CD4-positive, alpha-beta T cell treated with Interferon alpha-2 for 1 hour (primary cell): Measurements from ENCODE around the gene CLRN1.
"Not testable (repeated sequence)": the region's sequence is repeated elsewhere in the genome, so short reads cannot be mapped to it uniquely, and the experiment has no call there.

Experiments
- DNase-seq, 2 donors: peaks; one replicate each; pipeline ENCODE4 v3.0.0-alpha.2; 2020 to 2022

Gene CLRN1, protein sequence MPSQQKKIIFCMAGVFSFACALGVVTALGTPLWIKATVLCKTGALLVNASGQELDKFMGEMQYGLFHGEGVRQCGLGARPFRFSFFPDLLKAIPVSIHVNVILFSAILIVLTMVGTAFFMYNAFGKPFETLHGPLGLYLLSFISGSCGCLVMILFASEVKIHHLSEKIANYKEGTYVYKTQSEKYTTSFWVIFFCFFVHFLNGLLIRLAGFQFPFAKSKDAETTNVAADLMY

DNA sequence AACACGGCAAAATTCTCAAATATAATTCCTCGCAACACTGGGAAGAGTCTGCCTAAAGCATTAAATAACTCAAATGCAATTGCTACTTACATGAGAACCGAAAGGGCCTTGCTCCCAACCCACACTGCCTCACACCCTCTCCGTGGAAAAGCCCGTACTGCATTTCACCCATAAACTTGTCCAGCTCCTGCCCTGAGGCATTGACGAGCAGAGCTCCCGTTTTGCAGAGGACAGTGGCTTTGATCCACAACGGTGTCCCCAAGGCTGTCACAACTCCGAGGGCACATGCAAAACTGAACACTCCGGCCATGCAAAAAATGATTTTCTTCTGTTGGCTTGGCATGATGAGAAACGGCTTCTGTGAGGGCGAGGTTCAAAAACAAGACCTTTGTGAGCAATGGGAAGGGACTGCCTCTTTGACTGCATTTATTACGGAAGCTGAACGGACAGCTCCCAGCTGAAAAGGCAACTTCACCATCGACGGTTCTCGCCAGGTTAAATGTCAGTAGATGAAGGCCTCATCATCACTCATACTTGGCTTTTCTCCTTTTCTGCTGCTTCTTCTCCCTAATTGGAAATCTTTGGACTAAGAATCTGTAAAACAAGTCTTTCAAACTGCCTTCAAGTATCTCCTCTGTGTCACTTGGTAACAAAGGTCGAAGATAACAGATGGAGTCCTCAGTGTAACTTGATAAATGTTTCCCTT lies at the start of gene CLRN1:
TSS of gene CLRN1 (minus strand) at position 362 of the 706 bp plus-strand sequence. CDS start at position 343, 19 bp downstream.
- DNase-seq: no peak

DNA sequence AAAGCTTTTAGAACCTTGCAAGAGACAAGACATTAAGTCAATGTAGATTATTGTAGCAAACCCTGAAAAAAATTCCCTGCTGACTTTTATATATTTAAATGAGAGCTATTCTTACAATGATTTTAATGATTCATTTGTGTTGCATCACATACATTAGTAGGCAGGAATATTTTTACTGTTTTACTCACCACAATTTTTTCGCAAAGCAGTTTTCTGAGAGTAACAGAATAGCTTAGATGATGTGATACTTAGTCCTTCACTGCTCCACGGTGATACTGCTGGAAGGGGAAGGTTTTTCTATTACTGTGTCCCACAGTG lies 43.9 kb upstream of the CLRN1 start:
- no peak for DNase-seq

DNA sequence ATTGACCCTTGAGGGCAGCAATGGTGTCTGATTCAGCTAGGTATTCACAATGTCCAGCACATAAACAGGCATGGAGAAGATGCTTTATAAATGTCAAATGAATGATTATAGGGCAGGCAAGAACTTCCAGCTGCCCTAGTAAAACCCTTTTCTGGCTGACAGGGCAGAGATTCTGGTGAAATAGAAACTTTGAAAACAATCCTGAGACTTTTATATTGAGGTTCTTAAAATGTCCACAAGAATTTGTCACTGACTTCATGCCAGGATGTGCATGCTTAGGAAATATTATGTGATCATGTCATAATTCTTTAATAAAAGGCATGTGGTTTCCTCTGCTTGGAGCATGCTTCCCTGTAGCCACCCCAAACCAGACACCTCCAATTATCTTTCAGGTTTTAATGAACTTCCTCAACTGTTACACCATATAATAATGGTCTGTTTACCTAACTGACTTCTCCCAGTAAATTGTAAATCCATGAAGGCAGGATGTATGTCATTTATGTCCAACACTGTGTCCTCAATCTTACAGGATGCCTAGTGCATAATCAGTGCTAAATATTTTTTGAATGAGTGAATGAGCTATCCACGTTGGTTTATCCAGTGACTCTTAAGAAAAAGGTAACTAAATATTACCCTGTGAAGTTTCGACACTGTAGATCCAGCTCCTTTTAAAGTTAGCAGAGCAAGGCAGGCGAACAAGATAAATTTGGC lies 43.4 kb upstream of the CLRN1 start:
- DNase-seq: no peak

DNA sequence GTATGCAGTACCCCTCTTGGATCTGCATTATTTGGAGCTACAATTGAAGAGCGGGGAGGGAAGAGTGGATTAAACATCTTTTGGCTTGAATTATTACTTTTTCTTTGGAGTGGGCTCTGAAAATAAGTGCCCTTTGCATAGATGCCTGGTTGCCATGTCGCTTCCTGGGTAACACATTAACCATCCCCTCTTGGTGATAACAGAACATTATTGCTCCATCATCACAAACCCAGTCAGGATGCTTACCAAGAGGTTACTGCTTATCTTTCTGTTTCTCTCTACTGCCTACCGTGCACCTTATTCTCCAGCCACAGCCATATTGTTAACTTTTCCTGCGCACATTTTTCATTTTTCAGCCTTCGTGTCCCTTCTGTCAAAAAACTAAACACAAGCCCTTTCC lies 42.7 kb upstream of the CLRN1 start:
- DNase-seq: no peak

DNA sequence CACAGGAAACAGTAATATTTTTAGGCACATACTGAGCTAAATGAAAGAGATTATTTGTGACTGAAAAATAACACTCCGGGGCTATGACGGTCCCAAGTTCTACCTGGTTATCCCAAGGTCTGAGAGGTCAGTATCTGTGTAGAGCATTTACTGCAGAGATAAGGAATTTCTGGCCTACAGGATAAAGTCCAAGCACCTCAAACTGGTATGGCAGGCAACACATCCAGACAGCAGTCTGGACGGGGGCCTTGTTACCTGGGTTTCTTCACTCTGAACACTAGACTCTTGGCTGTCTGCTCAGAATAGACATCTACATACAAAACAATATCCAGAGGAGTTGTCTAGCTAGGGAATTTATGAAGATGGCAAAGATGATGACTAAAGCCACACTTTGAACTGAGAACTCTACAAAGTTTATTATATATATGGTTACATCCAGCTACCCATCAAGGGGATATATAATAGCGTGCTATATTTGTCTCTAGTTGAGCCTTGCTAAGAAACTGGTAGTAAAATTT lies 42.0 kb upstream of the CLRN1 start:
- DNase-seq: no peak

DNA sequence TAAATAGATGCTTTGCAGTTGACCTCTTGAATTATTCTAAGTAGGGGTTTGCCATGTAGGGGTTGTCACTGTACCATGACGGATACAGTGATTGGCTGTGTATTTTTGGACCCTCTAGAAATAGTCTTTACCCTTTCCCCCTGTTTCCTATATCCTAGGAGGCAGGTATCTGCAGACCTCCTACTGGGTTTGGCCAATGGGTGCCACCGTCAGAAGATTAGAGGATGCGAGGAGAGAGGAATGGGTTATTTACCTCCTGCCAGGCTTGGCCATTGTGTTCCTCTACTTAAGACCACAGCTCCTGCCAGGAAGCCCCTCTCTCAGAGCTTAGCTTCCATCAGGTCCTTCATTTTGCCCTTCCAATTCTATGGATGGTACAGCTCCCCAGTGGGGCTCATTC lies 40.2 kb upstream of the CLRN1 start:
- no peak for DNase-seq

DNA sequence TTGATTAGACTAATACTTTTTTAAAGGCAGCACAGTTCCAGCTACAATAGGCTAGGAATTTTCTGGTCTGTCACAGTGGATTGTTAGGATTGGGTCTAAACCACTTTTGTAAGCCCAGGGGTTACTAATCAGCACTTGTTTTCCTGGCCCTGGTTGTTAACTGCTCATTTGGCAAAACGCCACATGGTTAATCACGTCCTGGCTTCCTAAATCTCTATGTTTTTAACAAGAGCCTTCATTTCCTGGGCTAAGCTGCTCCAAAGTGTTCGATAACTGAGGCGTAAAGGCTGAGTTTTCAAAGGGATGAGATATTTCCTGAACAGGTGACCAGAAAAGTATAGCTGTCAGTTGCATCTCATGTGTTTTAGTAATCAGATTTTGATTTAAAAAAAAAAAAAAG lies 38.9 kb upstream of the CLRN1 start:
- no peak for DNase-seq

DNA sequence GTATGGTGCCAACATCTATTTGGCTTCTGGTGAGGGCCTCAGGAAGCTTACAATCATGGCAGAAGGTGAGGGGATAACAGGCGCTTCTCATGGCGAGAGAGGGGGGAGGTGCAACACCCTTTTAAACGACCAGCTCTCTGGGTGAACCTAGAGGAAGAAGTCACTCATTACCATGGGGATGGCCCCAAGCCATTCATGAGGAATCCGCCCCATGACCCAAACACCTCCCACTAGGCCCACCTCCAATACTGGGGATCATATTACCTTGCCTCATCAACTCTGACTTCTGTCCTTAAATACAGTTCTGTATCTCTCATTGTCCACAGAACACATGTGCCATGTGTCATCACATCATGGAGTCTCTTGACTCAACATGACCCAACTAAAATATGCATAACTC lies 37.5 kb upstream of the CLRN1 start:
- no peak for DNase-seq

DNA sequence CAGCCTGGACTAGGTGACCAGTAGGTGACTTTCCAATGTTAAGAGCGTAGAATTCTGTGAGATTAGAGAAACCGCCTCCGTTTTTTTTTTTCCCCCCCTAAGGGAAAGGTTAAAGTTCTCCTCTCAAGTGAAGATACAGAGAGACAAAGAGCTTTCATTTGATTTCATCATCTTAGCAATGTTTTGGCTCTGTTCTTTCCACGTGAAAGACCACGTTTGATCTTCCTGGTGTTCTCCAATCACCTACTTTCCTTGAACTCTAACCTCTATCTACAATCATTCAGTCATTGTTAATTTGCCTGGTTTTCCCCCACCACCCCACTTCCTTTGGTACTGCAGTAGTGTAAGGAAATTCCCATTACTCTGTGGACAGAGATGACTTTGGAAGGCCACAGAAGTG lies 36.9 kb upstream of the CLRN1 start:
- no peak for DNase-seq

DNA sequence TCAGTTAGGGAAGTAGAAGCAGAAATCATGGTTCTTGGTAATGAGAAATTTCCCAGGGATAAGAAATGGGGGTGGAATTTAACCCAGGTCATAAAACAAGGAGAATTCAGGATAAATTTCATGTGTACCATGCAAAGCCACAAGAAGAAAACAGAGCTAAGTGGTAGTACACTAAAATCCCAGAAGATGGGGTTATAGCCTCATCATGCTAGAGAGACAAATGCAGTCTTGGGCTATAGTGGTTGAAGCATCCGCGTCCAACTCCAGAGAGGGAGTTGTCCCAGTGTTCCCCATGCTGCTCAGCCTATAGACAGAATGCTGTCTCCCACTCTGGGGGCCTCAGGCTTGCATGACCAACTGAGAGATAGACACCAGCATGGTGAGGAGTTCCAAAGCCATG lies 36.2 kb upstream of the CLRN1 start:
- no peak for DNase-seq

DNA sequence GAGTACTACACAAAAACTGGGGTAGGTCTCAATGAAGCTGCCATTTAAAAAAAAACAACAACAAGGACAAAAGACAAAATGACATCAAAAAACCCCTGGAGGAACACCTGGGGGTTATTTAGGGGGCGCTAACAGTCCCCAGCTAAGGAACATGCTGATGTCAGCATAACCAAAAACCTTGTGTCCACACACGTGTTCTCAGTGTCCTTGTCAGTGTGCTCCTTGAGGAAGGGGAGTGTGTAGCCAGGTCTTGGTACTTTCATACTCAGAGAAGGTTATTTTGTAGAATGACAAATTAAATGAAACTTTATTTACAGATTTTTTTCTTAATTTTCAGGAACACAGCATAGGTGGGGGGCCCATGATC lies 31.2 kb upstream of the CLRN1 start:
- no peak for DNase-seq

DNA sequence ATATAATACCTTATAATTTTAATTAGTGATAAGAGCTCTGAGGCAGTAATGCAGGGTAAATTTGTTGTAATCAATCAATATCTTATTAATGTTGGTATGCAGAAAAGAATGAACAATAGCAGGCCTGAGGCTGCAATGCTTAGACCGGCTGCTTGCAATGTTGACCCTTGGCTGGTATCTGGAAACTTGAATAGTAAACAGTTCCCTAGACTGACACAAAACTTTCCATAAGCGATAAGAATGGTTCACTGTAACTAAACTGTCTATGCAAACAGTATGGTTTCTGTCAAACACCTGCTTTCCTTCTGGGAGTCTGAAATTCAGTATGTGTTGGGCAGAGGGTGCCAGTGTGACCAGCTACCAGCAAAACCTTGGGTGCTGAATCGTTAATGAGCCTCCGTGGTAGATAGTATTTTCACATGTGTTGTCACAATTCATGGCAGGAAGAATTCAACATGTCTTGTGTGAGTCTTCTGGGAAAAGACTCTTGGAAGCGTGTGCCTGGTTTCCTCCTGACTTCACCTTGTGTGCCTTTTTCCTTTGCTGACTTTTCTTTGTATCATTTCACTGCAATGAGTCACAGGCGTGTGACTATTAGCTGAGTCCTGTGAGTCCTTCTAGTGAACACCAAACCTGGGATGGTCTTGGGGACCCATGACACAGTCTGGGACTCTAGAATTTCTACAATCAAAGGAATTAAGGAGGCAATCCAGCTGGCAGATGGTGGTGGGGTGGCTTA lies 30.7 kb upstream of the CLRN1 start:
- no peak for DNase-seq

DNA sequence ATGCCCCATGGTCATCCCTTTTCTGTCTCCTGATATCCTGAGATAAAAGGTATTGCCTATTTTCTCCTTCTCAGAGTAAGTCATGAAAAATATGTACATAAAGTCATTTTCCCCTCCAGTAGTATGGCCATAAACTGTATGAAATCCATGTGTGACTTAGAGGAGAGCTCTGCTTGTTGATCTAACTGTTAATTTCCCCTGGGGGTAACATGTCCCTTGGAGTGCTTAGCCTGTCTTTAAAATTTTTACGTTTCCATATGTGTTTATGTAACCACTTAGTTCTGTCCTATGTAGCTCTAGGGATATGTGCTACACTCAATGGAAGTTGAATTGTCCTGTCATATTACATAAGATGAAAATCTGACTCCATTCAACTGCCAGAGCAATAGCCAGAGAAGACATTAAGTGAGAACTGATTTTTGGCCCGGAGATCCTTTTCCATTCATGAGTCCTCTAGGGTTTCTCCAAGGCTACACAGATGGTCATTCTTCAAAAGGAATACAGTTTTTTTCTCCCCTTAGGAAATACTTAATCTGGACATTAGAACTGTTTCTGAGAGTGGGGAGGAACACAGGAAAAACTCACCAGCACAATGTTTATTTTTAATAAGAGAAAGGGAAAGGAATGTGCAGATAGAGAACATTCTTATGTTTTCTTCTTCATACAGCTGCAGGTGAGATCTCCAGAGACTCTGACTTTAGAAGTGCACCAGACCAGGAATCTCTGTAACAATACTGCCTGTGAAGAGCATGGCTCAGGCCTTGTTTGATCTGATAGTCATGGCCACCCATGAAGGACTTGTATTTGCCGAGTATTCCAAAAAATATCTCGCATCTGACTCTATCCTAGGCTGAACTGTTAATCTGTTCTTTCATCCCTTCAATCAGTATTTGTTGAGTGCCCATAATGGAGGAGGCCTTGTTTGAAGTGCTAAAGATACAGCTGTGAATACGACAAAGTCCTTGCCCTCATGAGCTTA lies 29.8 kb upstream of the CLRN1 start:
- no peak for DNase-seq

DNA sequence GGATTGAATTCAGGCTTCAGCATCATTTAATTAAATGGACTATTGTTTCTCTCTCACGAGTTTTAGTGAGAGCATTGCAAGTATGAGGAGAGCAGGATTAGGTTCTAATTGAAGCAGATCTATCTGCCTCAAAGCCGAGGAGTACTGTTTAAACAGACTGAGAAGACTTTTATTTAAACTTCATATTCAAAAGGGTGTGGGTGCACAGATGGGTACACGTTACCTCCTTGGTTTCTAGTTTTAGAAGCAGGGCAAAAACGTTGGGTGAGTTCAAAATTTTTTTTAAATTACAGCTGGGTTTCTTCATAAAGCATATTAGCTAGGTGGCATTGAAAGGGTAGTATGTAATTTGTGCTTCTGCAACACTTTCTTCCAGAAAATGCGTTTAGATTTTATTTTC lies 26.5 kb upstream of the CLRN1 start:
- no peak for DNase-seq

DNA sequence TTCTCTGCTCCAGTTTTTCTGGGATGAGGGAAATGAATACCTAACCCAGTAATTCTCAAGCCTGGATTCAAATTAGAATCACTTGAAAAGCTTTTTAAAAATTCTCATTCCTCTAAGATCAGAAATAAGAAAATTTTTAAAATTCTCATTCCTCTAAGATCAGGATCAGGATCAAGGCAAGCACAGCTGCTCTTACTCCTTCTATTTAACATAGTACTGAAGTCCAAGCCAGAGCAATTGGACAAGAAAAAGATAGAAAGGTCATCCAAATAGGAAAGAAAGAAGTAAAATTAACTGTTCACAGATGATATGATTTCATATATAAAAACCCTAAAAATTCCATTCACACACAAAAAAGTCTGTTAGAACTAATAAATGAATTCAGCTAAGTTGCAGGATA lies 24.2 kb upstream of the CLRN1 start:
- DNase-seq: no peak

DNA sequence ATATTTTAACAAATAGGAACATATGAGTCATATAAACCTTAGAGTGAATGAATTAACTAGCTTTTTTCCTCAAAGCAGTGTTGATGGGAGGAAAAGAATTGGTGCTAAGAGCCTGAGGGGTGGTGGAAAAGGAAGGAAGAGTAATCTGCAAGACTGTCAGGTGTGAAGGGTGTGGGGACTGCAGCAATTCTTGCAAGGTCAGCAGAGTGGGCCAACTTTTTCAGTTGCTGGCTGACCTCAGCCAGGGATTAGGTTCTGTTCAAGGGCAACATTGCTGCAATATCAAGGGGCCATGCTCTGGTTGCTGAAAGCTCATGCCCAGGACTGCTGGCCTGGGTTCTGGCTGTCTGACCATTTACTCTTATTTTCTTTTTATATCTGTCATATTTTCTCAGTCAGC lies 23.0 kb upstream of the CLRN1 start:
- no peak for DNase-seq

DNA sequence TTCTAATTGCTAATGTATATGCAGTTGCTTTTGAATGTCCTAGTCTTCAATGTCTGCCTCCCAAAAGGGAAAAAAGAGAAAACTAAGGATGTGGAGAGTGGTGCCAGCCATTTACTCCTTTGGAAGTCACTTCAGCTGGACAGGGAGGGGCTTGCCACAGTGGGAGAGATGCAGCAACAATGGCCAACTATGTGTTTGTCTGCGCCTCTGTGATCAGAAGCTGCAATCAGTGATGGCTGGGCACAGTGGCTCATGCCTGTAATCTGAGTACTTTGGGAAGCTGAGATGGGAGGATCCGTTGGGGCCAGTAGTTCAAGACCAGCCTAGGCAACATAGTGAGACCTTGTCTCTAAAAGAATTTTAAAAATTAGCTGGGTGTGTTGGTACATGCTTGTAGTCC lies 16.7 kb upstream of the CLRN1 start:
- no peak for DNase-seq

DNA sequence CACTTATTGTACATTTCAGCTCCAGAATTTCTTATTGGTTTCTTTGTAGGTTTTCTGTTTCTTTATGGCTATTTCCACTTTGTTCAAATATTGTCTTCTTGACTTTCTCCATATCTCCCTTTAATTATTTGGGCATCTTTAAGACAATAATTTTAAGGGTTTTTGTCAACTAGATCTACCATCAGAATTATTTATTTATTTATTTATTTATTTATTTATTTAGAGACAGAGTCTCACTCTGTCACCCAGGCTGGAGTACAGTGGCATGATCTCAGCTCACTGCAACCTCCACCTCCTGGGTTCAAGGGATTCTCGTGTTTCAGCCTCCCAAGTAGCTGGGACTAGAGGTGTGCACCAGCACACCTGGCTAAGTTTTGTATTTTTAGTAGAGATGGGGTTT lies 15.9 kb upstream of the CLRN1 start:
- not testable (repeated sequence) for DNase-seq

DNA sequence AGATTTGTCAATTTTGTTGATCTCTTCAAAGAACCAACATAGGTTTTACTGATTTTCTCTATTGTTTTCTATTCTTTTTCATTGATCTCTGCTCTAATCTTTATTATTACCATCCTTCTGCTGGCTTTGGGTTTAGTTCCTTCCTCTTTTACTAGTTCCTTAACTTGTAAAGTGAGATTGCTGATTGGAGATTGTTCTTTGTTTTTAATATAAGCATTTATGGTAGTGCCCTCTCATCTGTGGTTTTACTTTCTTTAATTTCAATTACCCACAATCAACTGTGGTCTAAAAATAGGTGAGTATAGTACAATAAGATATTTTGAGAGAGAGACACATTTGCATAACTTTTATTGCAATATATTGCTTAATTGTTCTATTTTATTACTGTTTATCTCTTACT lies 13.2 kb upstream of the CLRN1 start:
- no peak for DNase-seq

DNA sequence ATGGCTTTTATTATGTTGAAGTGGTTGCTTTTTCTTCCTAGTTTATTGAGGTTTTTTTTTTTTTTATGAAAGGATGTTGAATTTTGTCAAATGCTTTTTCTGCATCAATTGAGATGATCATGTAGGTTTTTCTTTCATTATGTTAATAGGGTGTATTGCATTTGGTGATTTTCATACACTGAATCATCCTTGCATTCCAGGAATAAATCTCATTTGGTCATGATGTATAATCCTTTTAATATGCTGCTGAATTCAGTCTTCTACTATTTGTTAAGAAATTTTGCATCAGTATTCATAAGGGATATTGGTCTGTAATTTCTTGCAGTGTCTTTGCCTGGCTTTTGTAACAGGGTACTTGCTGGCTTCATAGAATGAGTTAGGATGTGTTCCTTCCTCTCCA lies 11.5 kb upstream of the CLRN1 start:
- no peak for DNase-seq

DNA sequence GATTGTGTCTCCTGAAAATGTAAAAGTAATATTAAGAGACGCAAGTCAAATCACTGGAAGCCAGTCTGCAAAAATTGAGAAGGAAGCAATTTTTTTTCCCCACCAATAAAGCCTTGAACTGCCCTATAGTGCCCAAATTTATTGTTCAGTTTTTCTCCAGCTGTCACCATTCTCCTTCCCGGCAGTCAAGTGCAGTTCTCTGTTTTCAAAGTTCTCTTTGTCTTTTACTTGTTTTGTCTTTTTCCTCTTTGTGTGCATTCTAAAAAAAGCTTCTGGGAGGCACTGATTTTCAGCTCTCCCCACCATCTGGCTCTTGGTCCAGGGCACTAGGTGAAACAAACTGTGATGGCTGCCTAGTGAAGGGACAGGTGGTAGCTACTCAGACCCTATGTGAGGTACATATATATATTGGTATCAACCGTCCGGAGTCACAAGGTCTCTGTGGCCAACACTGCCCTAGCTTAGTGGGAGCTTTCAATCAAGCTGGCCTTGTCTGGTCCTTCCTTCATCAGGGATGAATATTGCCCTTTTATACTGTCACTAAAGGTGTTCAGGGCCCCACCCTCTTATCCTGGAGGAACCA lies 6.1 kb upstream of the CLRN1 start:
- DNase-seq: no peak

DNA sequence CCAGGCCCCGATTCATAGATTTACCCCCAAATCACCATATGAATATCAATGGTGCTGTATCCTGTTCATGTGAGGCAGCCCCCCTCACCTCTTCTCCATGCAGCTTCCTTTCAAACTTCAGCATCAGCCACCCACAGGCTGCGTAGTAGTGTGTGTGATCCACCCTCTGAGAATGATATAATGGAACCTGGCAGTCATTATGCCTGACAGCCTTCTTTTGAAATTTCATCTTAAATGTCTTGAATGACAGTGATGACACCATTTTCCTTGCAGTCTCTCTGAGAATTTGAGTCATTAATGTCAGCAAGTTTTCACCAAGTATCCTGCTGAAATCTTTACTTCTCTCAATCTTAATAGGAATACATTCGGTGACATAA lies 3.5 kb upstream of the CLRN1 start:
- no peak for DNase-seq
